HG03045 (cell line): ENCODE measurements around the gene HS6ST2.

Experiments
- ATAC-seq: cut with Tn5 transposase; IDR thresholded peaks from one replicate; pipeline ENCODE4 v1.9.1; 2021; ENCODE audit warnings: mild to moderate bottlenecking, moderate library complexity; ENCODE audit not compliant: unreplicated experiment

HS6ST2 gene

GRCh38 chrX:132853040-132853439, 105.4 kb downstream of the HS6ST2 start:
- ATAC-seq: no peak

GRCh38 chrX:132848296-132848970, 110.0 kb downstream of the HS6ST2 start:
- no peak for ATAC-seq

GRCh38 chrX:132843363-132843762, 115.1 kb downstream of the HS6ST2 start:
- ATAC-seq: no peak

DNA sequence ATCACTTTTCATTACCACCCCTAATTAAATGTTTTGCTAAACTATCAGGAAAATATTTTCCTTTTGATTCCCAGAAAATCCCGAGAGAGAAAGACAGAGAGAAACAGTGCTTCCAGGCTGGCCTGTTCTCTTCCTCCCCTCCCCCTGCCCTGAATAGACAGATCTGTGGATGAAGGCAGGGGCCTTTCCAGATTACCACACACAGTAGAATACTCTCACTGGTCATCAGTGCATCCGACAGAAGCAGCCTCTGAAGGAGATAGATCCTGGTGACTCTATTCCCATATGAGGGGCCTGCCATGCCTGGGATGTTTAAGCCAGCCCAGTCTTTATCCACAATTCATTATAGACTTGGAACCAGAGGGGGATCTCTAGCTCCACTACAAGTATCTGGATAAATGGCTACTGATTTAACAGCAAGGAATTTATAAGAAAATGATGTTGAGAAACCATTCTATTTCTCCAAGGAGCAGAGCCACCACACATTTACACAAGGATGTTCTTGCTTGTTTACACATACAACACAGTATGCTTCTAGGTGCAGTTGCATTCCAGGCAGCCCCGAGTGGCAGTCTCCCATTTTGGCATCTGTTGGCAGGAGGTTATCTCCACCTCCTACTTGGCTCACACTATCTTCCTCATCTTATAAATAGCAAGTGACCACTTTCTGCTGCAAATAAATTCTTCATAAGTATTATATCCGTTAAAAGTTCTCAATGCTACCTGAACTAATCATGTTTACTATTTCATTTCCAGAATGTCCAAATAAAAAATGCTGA, 115.8 kb downstream of the HS6ST2 start:
- no peak for ATAC-seq

- no peak for ATAC-seq
Measured at GRCh38 chrX:132837967-132838366, 120.5 kb downstream of the HS6ST2 start.

DNA sequence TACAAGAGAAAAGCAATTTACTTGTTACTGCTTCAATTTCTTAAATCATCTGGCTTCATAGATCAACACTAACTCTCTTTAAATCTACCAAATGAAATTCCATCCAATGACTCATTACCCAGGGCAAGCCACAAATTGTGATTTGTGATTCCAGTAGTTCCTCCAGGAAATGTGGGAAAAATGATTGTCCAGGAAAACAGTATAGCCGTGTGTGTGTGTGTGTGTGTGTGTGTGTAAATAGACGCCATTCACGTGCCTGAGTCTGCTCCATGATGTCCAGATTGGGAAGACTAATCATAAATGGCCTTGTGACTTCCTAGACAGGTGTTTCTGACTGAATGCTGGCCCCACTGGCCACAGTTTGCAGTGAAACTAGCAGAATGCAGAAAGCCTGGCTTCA, 121.3 kb downstream of the HS6ST2 start:
- no peak for ATAC-seq

- no peak for ATAC-seq
Measured at GRCh38 chrX:132836471-132836870, 122.0 kb downstream of the HS6ST2 start.

DNA sequence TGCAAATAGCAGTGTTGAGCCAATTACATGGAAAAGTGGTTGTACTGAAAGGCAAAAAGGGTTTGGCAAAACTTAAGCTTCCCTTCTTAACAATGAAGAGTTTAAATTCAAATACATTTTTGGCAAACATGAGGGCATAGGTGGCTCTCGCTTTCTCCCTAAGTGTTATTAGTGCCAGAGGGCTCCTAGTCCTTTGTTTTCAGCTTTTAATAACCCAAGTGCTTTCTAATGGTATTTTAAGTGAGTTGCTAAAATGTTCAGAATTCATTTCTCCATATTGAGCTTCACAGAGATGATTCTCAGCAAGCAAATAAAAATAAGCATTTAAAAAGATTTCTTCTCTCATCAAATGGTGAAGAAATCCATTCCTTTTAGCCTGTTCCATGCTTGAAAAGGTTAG, 123.7 kb downstream of the HS6ST2 start:
- no peak for ATAC-seq

DNA sequence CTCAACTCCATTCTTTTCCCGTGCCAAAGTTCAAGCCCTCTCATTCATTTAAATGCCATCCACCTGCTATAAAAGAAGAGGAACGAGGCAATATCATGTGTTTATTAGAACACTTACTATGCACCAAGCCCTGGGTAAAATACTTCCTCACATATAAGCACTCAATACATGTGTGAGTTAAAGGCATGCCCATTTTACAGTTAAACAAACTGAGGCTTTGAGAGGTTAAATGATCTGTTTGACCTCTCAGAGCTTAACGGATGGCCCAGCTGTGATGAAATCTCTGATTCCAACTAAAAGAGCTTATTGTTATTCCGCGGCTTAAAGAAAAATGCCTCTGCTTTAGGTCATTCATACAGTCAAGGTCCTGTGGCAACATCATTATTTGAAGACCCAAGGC, 124.3 kb downstream of the HS6ST2 start:
- ATAC-seq: no peak

DNA sequence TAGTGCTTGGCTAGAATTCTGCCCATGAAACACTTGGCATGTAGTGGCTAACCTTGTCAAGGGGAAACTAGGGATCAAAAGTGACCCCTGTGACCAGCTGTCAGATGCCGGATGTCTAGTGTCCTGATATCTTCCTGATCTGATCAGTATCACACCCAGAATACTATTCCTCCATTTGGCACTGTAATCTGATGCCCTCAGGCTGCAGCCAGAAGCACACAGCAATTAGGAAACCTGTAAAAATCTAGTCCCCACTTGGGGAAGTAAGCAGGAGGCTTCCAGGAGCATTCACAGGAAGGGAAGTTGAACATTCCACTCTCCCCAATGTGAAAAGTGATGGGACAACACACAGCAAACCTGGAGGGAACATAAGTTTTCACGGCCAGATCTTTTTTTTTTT, 125.1 kb downstream of the HS6ST2 start:
- no peak for ATAC-seq

DNA sequence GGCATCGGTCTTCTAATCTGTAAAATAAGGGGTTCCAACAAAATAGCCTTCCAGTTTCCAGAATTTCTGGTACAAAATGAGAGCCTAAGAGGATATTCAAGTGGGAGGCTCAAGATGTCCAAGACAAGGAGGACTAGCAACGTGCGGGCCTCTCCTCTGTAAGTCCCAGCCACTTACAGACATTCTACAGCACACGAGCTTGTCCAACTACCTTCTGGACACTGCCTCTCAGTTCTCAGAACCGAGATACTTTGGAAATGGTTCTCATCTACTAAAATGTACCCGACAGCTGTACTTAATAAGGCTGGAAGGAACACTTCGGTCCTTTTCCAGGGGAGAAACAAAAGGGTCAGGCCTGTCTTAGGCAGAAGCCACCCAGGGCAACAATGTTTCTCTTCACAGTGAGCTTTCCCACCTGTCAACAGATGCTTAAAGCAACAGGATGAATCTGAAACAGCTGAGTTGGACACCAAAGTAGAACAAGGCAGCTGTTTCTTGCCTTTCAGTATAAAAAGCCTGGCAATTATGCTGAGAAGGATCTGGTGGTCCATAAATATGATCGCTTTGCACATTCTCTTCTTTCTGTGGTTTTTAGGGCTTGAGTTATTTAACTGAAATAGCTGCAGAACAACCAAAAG, 127.0 kb downstream of the HS6ST2 start:
- no peak for ATAC-seq

DNA sequence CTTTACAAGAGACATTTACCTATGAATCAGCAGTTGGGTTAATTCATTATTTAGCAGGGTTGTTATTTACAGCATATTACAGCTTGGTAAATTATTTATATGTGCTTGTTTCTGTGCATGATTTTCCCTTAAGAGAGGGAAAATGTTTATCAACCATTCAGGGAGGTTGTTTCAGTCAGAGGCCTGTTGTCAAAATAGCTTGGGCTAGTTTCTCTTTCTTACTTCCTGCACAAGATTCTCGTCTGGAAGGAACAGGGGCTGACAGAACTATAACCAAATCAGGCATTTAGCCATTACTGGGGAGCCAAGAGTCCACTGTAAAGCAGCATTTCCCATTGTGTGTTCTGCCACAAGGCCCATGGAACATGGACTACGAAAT, 135.8 kb downstream of the HS6ST2 start:
- no peak for ATAC-seq

GRCh38 chrX:132821974-132822633, 136.3 kb downstream of the HS6ST2 start:
- no peak for ATAC-seq

- no peak for ATAC-seq
Measured at GRCh38 chrX:132820675-132821074, 137.8 kb downstream of the HS6ST2 start.

DNA sequence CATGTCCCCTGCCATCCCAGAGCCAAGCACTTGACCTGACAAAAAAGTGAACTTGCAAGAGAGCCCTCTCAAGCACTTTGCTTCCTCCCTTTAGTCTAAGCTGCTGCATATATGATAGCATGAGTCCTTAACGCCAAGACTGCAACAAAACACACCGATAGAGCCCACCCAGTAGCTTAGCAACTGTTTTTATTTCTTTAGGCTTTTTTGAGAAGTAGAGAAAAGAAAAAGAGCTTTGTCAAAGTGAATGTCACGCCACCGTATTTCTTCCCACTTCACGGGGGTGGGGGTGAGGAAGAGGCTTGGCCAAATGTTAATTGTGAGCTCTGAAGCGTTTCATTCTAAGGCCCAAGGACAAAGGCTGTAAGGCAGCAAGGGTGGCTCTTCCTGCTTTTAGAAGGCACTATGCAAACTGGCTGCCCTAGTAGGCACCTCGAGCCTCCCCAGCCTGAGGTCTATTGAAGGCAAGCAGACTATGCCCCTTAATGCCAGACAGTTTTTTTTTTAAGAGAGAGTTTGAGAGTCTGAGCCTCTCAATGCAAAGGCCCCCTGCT, 138.6 kb downstream of the HS6ST2 start:
- ATAC-seq: no peak

- no peak for ATAC-seq
Measured at GRCh38 chrX:132818638-132819037, 139.8 kb downstream of the HS6ST2 start.

GRCh38 chrX:132815643-132816042, 142.8 kb downstream of the HS6ST2 start:
- no peak for ATAC-seq

DNA sequence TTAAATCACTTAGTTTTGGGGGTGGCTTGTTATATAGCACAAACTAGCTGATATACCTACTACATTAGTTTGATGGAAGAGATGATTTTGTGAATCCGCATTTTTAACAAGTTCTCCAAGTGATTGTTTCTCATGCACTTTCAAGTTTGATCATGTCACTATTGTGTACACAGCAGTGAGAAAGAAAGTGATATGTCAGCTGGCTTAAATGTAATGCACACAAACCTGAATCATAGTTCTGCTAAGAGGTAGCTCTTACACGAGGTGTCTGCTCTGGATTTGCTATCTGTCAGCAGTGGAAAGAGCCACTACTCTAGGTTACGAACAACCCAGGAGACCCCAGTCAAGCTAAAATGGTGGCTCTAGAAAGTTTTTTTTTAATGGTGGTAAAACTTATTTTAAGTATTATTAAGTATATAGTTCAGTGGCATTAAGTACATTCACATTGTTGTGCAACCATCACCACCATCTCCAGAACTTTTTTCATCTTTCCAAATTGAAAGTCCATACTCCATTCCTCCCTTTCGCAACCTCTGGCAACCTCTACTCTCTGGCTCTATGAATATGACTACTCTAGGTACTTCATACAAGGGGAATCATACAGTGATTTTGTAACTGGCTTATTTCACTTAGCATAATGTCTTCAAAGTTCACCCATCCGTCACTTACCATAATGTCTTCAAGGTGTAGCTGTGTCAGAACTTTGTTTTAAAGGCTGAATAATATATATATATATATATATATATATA, 147.3 kb downstream of the HS6ST2 start:
- ATAC-seq: no peak

DNA sequence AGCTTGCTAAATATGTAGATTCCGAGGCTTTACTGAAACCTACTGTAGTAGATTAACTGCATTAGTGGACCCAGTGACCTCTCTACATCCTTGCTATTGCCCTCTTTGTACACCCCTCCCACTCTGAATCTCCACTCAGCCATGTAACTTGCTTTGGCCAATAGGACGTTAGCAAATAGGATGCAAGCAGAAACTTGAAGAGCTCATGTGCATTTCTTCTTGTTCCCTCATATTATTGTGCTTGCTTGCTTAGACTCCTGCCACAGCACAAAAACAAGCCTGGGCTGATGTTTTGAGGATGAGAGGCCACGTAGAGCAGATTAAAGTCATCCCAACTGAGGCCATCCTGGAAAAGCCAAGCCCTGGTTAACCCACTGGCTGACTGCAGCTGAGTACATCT, 147.9 kb downstream of the HS6ST2 start:
- no peak for ATAC-seq

DNA sequence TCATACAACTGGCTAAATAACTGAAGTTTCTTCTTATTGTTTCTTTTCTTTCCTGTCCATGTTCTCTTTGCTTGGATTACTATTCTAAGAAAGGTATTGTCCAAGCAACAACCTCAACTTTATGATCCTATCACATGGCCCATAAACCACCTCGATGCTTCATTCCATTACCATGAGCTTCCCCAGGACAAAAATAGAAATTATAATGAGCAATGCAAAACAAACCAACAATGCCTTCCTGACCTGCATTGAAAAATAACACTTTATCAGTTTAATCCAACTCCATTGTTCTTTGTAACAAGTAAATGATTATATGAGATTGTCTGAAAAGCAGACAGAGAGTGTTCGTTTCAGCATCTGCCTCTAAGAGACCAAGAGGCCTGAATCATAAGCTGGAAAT, 148.8 kb downstream of the HS6ST2 start:
- ATAC-seq: no peak
